Spleen (tissue), 7 donors: Measurements from ENCODE around the gene PVALB.

Experiments used
- CTCF ChIP-seq, 11 experiments: fragments of 200-600 bp in 7 of 11; fragments of 450-650 bp in 4 of 11; sonication (generic) in 4 of 11; IDR thresholded peaks in 8 of 11; conservative IDR thresholded peaks in 3 of 11; 1 replicate in 7 of 11; 2 replicates in 4 of 11; pipeline versions ENCODE4 v1.4.0 to v1.8.0; 2016 to 2021; ENCODE audit warnings: antibody characterized with exemption in 11 of 11, inconsistent platforms in 4 of 11, mild to moderate bottlenecking in 1 of 11
- POLR2A ChIP-seq, 3 donors: fragments of 450-650 bp; IDR thresholded peaks; one replicate each; pipeline ENCODE4 v1.5.1; 2017; ENCODE audit warnings: antibody characterized with exemption in 3 of 3, mild to moderate bottlenecking in 1 of 3
- donor health status: DM: no; HTN: no; CAD: no; lungs with moderate emphysema.
- donor health status: DM: no; HTN: no; CAD: no.
- donor health status: DM: no; HTN: no; CAD: no.

GRCh38 chr22:36795633-36796032 lies 21.2 kb downstream of the PVALB start:
- TF ChIP-seq POLR2A (IDR thresholded peaks at IDR 0.05) = no peak
- TF ChIP-seq CTCF (IDR thresholded peaks at IDR 0.05 in 8 of 11, conservative IDR thresholded peaks at IDR 0.05 in 3 of 11) = no peak
